WERI-Rb-1 (cell line): ENCODE results near the gene NHSL1.
A peak's percentile ranks its signal among the peaks of the same experiment; 100 is the strongest.

Experiments
- DNase-seq: peaks from one replicate; pipeline ENCODE4 v3.0.0-alpha.2; 2020
- H3K27ac ChIP-seq: fragments of 250-450 bp; sonication (Bioruptor Pico); 2 replicates; pipeline ENCODE4 v1.5.1; 2020; ENCODE audit warnings: mild to moderate bottlenecking, moderate library complexity
- H3K27me3 ChIP-seq: fragments of 250-450 bp; sonication (Bioruptor Pico); 2 replicates; pipeline ENCODE4 v1.5.1; 2021; ENCODE audit warnings: mild to moderate bottlenecking, low read depth, moderate library complexity; ENCODE audit not compliant: insufficient read depth, severe bottlenecking
- H3K36me3 ChIP-seq: fragments of 250-450 bp; sonication (Bioruptor Pico); 2 replicates; pipeline ENCODE4 v1.5.1; 2020; ENCODE audit warnings: mild to moderate bottlenecking, moderate library complexity
- H3K4me3 ChIP-seq: 2 replicates; pipeline ENCODE4 v1.5.1; 2011; ENCODE audit warnings: low read depth, mild to moderate bottlenecking, control low read depth, low read length
- H3K9me3 ChIP-seq: fragments of 250-450 bp; sonication (Bioruptor Pico); 2 replicates; pipeline ENCODE4 v1.5.1; 2021; ENCODE audit warnings: mild to moderate bottlenecking, moderate library complexity; ENCODE audit not compliant: severe bottlenecking
- CTCF ChIP-seq: IDR thresholded peaks from 2 replicates; pipeline ENCODE4 v1.5.1; 2011; ENCODE audit warnings: low read depth, mild to moderate bottlenecking, control low read depth, inconsistent platforms, low read length

Gene NHSL1

GRCh38 chr6:138527411-138528088, 28.3 kb upstream of the NHSL1 start:
- H3K27me3 ChIP-seq = no peaks in the 10 kb centered on the region
- no peak for TF ChIP-seq CTCF
- no peak for DNase-seq
- peak overlapping the region; percentile 25 for H3K4me3 ChIP-seq
- H3K27ac ChIP-seq = peak overlapping the region; percentile 41
- H3K9me3 ChIP-seq = no peaks in the 10 kb centered on the region
- H3K36me3 ChIP-seq = no peaks in the 10 kb centered on the region

GRCh38 chr6:138526822-138527235, 27.5 kb upstream of the NHSL1 start:
- no peak for TF ChIP-seq CTCF
- Histone ChIP-seq H3K27ac (0 out of 2 replicates have a peak overlapping the region, but pooled peaks have one; percentile 6), H3K4me3 (peak overlapping the region; percentile 25), H3K9me3 (no peaks in the 10 kb centered on the region), H3K27me3 (no peaks in the 10 kb centered on the region), H3K36me3 (no peaks in the 10 kb centered on the region)
- peak; percentile 26 for DNase-seq

- Histone ChIP-seq H3K27ac (no peak overlapping the region), H3K9me3 (no peaks in the 10 kb centered on the region), H3K4me3 (no peak overlapping the region), H3K27me3 (no peaks in the 10 kb centered on the region), H3K36me3 (no peaks in the 10 kb centered on the region)
- DNase-seq = no peak
- no peak for TF ChIP-seq CTCF
These were observed 26.1 kb upstream of the NHSL1 start for GRCh38 chr6:138525355-138525754.

- Histone ChIP-seq H3K4me3 (no peak overlapping the region), H3K9me3 (no peaks in the 10 kb centered on the region), H3K27ac (no peak overlapping the region), H3K36me3 (no peaks in the 10 kb centered on the region), H3K27me3 (no peaks in the 10 kb centered on the region)
- no peak for TF ChIP-seq CTCF
- DNase-seq = no peak
These were observed 25.2 kb upstream of the NHSL1 start for GRCh38 chr6:138524526-138524925.

- H3K27me3 ChIP-seq = no peaks in the 10 kb centered on the region
- no peaks in the 10 kb centered on the region for H3K9me3 ChIP-seq
- no peak for TF ChIP-seq CTCF
- H3K27ac ChIP-seq = no peak overlapping the region
- no peak for DNase-seq
- H3K36me3 ChIP-seq = no peaks in the 10 kb centered on the region
- H3K4me3 ChIP-seq = no peak overlapping the region
These were observed 24.3 kb upstream of the NHSL1 start for GRCh38 chr6:138523347-138524210.
